Subcutaneous abdominal adipose tissue (tissue), 5 donors: ENCODE results near the gene VIPR2.

Experiments used
- H3K27ac ChIP-seq: one replicate; pipeline ENCODE4 v1.7.0; 2013; ENCODE audit warnings: low read depth, mild to moderate bottlenecking, inconsistent platforms, low read length, moderate library complexity
- H3K27me3 ChIP-seq, 5 donors: one replicate each; pipeline ENCODE4 v1.7.0; 2013; ENCODE audit warnings: low read length in 5 of 5, inconsistent platforms in 1 of 5; ENCODE audit not compliant: control insufficient read depth in 5 of 5, insufficient read depth in 4 of 5
- H3K36me3 ChIP-seq, 5 donors: one replicate each; pipeline ENCODE4 v1.7.0; 2013; ENCODE audit warnings: low read length in 5 of 5; ENCODE audit not compliant: control insufficient read depth in 5 of 5, insufficient read depth in 5 of 5
- H3K4me1 ChIP-seq, 5 donors: one replicate each; pipeline ENCODE4 v1.7.0; 2013; ENCODE audit warnings: low read length in 5 of 5, mild to moderate bottlenecking in 3 of 5, moderate library complexity in 1 of 5; ENCODE audit not compliant: control insufficient read depth in 5 of 5, insufficient read depth in 5 of 5
- H3K4me3 ChIP-seq, 5 donors: one replicate each; pipeline ENCODE4 v1.7.0; 2013; ENCODE audit warnings: low read length in 5 of 5, low read depth in 1 of 5
- H3K9ac ChIP-seq, 5 donors: one replicate each; pipeline ENCODE4 v1.7.0; 2013; ENCODE audit warnings: low read length in 5 of 5, mild to moderate bottlenecking in 4 of 5, moderate library complexity in 3 of 5
- H3K9me3 ChIP-seq, 5 donors: one replicate each; pipeline ENCODE4 v1.7.0; 2013; ENCODE audit warnings: low read length in 5 of 5; ENCODE audit not compliant: control insufficient read depth in 5 of 5
- donor health status: healthy.
- donor health status: healthy.
- donor health status: healthy.
- donor health status: healthy.
- donor health status: healthy.

The VIPR2 gene, protein sequence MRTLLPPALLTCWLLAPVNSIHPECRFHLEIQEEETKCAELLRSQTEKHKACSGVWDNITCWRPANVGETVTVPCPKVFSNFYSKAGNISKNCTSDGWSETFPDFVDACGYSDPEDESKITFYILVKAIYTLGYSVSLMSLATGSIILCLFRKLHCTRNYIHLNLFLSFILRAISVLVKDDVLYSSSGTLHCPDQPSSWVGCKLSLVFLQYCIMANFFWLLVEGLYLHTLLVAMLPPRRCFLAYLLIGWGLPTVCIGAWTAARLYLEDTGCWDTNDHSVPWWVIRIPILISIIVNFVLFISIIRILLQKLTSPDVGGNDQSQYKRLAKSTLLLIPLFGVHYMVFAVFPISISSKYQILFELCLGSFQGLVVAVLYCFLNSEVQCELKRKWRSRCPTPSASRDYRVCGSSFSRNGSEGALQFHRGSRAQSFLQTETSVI

DNA sequence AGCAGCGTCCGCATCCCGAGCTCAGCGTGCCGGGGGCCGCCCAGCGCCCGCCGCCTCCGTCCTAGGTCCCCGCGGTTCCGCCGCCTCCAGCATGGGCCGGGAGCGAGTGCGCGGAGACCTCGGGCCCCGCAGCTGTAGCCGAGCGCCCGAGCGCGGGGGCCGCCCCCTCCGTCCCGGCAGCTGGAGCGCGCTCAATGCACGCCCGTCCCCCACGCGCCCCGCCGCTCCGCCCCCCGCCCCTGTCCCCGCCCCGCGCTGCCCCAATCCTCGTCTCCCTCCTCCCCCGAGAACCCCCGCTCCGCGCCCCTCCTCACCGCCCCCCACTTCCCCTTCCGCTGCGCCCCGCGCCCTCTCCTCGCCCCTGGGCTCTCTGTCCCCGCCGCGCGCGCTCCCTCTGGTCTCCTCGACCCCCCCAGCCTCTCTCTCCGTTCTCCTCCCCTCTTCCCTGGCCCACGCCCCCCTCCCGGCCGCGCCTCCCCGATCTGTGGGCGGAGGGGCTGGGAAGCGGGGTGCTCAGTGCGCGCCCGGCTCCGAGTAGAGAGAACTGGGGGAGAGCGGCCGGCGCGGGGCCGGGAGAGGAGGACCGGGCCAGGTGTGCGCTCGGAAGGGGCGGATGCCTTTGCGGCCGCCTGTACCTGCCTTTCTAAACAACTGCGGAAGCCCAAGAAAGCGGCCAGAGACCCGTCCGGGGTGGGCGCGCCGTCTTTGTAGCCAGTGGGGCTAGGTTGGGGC lies at the start of gene VIPR2:
VIPR2 (minus strand) TSS at position 110 of the 732 bp plus-strand sequence; CDS start at position 14, 96 bp downstream.
- H3K27me3 ChIP-seq: peaks cover 17 to 31% (median 24%) of the 10 kb centered on the region in 5 donors
- H3K4me1 ChIP-seq: peaks cover 0 to 19% (median 16%) of the 10 kb centered on the region in 5 donors
- no peaks in the 10 kb centered on the region for H3K36me3 ChIP-seq
- no peak within 1 kb of the TSS for H3K27ac ChIP-seq
- H3K4me3 ChIP-seq: peak within 1 kb of the TSS; percentile 43 to 61 (median 59)
- H3K9me3 ChIP-seq: no peaks in the 10 kb centered on the region
- no peak within 1 kb of the TSS for H3K9ac ChIP-seq

DNA sequence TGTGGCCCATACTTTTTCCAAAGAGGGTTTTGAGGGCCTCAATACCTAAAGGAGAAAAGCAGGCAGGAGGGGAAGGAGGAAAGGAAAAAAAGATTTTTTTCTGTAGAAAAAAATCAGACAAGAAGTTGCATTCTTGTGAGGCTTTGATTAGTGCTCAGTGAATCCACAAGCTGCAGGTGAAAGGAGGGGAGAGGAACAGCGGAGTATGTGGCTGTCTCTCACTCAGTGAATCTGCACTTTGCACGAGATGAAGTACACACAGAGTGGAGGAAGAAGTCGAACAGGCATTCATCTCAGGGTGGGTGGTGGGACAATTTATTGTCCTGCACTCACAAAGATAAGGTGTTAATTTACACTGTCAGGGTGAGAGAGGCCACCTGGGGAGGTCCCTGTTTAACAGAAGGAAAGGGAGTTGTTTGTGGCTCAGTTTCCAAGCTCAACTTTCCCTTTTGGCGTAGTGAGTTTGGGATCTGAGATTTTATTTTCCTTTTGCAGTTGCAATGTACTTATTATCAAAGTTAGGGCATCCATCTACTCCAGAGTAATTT lies 49.0 kb upstream of the VIPR2 start:
- H3K27ac ChIP-seq: no peak overlapping the region

DNA sequence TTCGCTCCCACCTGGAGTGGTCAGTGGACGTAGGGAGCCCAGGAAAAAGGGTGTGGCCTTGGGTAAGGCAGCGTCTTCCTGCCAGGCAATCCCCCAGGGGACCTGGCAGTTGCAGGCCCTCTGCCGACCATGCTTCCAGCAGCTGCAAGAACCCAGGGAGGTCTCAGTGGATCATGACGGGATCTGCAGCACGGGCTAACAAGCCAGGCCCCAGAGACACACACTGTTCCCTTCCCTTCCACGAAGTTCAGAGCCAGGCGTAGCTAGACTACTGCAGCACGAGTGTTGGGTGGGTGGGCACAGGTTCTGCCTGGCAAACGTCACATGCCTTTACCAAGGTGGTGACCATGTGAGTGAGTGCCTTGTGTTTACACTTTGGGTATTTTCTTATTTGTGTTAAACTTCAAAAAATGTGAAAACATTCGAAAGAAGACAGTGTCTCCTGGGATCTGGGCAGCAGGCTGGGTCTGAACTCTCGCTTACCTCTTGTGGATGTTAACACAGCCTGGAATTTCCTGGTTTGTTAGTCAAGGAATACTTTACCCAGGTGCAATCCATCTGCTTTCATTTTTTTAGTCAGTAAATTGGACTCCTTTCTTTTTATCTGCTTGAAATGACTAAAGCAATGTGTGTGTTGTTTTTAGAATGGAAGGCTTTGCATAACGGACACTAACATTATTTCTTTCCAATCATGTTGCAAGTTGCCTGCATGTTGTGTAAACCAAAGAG lies 48.2 kb upstream of the VIPR2 start:
- H3K27me3 ChIP-seq: peaks cover 0 to 12% (median 6%) of the 10 kb centered on the region in 5 donors
- peaks cover 0 to 7% (median 6%) of the 10 kb centered on the region in 5 donors for H3K9me3 ChIP-seq
- no peaks in the 10 kb centered on the region for H3K36me3 ChIP-seq
- H3K4me1 ChIP-seq: peaks cover 0 to 7% (median 0%) of the 10 kb centered on the region in 5 donors
- H3K4me3 ChIP-seq: no peak overlapping the region
- no peak overlapping the region for H3K27ac ChIP-seq
- no peak overlapping the region for H3K9ac ChIP-seq

More for the DNA sequence above, 49.0 kb upstream of the VIPR2 start:
- no peak overlapping the region for H3K4me3 ChIP-seq
- no peak overlapping the region for H3K9ac ChIP-seq
- H3K9me3 ChIP-seq: peaks cover 0 to 4% (median 0%) of the 10 kb centered on the region in 5 donors
- H3K27me3 ChIP-seq: peaks cover 0 to 12% (median 6%) of the 10 kb centered on the region in 5 donors
- H3K36me3 ChIP-seq: no peaks in the 10 kb centered on the region
- peaks cover 0 to 7% (median 0%) of the 10 kb centered on the region in 5 donors for H3K4me1 ChIP-seq

DNA sequence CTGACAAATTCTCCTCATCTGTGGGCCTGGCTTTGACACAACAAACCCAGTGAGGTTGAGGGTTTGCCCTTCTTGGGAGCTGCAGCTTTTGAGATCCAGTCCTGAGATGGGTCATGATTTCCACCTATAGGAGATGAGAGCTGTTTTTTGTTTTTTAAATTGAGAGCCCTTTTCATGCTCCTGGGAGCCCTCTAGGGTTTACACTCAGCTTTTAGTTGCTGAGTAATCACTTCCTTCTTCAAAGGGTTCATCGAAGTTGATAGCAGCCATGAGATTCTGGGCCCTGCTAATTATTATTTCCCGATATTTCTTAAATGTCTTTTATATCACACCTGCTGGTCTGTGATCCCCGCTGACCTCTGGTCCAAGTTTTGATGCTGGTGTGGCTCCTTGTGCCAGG lies 47.3 kb upstream of the VIPR2 start:
- Histone ChIP-seq H3K4me1 (peaks cover 0 to 2% (median 0%) of the 10 kb centered on the region in 5 donors), H3K4me3 (no peak overlapping the region), H3K9me3 (peaks cover 0 to 9% (median 7%) of the 10 kb centered on the region in 5 donors), H3K27ac (no peak overlapping the region), H3K9ac (no peak overlapping the region), H3K27me3 (peaks cover 0 to 12% (median 6%) of the 10 kb centered on the region in 5 donors), H3K36me3 (no peaks in the 10 kb centered on the region)

- no peaks in the 10 kb centered on the region for H3K4me1 ChIP-seq
- H3K9ac ChIP-seq: no peak overlapping the region
- no peaks in the 10 kb centered on the region for H3K36me3 ChIP-seq
- no peak overlapping the region for H3K4me3 ChIP-seq
- H3K27ac ChIP-seq: no peak overlapping the region
- H3K9me3 ChIP-seq: peaks cover 0 to 9% (median 7%) of the 10 kb centered on the region in 5 donors
- peaks cover 0 to 12% (median 6%) of the 10 kb centered on the region in 5 donors for H3K27me3 ChIP-seq
Measured at GRCh38 chr7:159191236-159191635, 46.6 kb upstream of the VIPR2 start.

DNA sequence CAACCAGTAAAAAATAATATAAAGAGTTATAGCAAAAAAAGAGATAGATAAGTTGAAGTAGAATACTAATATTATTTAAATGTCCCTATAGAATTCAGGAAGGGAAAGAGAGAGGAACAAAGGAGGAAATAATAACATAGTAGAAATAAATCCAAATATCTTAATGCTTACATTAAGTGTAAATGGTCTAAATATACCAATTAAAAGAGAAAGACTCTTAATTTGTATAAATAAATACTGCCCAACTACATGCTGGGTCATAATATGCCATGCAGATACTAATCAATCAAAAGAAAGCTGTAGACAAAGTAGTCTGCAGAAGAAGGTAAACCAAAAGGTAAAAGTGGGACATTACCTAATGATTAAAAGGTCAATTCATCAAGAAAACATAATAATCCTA lies 43.3 kb upstream of the VIPR2 start:
- Histone ChIP-seq H3K27me3 (peaks cover 0 to 12% (median 6%) of the 10 kb centered on the region in 5 donors), H3K9ac (no peak overlapping the region), H3K4me1 (no peaks in the 10 kb centered on the region), H3K4me3 (no peak overlapping the region), H3K9me3 (peaks cover 0 to 11% (median 7%) of the 10 kb centered on the region in 5 donors), H3K27ac (no peak overlapping the region), H3K36me3 (no peaks in the 10 kb centered on the region)

GRCh38 chr7:159179241-159179640 lies 34.6 kb upstream of the VIPR2 start:
- H3K4me3 ChIP-seq: no peak overlapping the region
- no peak overlapping the region for H3K9ac ChIP-seq
- no peaks in the 10 kb centered on the region for H3K36me3 ChIP-seq
- H3K27me3 ChIP-seq: no peaks in the 10 kb centered on the region
- H3K9me3 ChIP-seq: peaks cover 0 to 6% (median 0%) of the 10 kb centered on the region in 5 donors
- no peaks in the 10 kb centered on the region for H3K4me1 ChIP-seq
- no peak overlapping the region for H3K27ac ChIP-seq

DNA sequence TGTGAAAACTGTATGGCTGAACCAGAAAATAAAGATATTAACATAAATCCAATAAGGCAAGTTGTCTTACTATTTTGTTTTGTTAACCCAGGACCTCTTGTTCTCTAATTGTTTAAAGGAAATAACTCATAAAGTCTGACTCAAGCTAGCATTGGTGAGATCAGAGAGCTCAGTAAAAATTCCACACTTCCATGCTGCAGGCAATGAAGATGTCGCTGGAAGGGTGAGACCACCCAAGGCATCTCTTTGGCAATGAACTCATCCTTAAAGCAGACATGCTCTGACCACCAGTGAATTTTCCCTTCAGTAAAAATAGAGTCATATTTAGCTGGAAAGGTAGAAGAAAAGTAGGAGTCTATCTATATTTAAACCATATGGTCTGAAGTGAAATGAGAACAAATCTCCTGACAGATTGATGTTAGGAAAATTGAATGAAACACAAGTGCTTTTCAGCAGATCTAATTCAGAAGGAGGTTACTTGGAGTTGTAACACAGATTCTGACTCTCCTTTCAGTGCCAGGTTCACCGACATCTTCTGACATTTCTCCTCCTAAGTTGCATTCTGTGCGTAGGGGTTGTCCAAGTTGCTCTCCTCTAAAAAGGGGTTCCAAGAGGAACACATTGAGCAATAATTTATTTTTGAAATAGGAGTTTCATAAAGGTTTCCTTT lies 32.8 kb upstream of the VIPR2 start:
- no peak overlapping the region for H3K4me3 ChIP-seq

GRCh38 chr7:159175792-159176191 lies 31.1 kb upstream of the VIPR2 start:
- H3K27ac ChIP-seq: no peak overlapping the region
- peaks cover 0 to 9% (median 0%) of the 10 kb centered on the region in 5 donors for H3K9me3 ChIP-seq
- H3K27me3 ChIP-seq: peaks cover 0 to 2% (median 0%) of the 10 kb centered on the region in 5 donors
- no peak overlapping the region for H3K9ac ChIP-seq
- H3K4me3 ChIP-seq: no peak overlapping the region
- H3K36me3 ChIP-seq: no peaks in the 10 kb centered on the region
- no peaks in the 10 kb centered on the region for H3K4me1 ChIP-seq

More for the DNA sequence above, 32.8 kb upstream of the VIPR2 start:
- Histone ChIP-seq H3K4me1 (no peaks in the 10 kb centered on the region), H3K27ac (no peak overlapping the region), H3K9ac (no peak overlapping the region), H3K9me3 (peaks cover 0 to 6% (median 0%) of the 10 kb centered on the region in 5 donors), H3K27me3 (peaks cover 0 to 2% (median 0%) of the 10 kb centered on the region in 5 donors), H3K36me3 (no peaks in the 10 kb centered on the region)
